Skeletal muscle satellite cell (primary cell): Measurements from ENCODE around the gene KCNAB1.
A peak's percentile ranks its signal among the peaks of the same experiment; 100 is the strongest.

ENCODE experiments used
- H3K27me3 ChIP-seq: 2 replicates; pipeline ENCODE4 v1.7.0; 2013; ENCODE audit warnings: low read length; ENCODE audit not compliant: control insufficient read depth, insufficient read depth
- H3K36me3 ChIP-seq: 2 replicates; pipeline ENCODE4 v1.7.0; 2013; ENCODE audit warnings: mild to moderate bottlenecking, control low read depth, low read length; ENCODE audit not compliant: insufficient read depth
- H3K4me1 ChIP-seq: 2 replicates; pipeline ENCODE4 v1.7.0; 2013; ENCODE audit warnings: low read length; ENCODE audit not compliant: control insufficient read depth, insufficient read depth
- H3K4me2 ChIP-seq: 2 replicates; pipeline ENCODE4 v1.7.0; 2013; ENCODE audit warnings: mild to moderate bottlenecking, low read length
- H3K4me3 ChIP-seq: 2 replicates; pipeline ENCODE4 v1.7.0; 2013; ENCODE audit warnings: low read length
- H3K9ac ChIP-seq: 2 replicates; pipeline ENCODE4 v1.7.0; 2013; ENCODE audit warnings: mild to moderate bottlenecking, low read depth, low read length, moderate library complexity
- H3K9me3 ChIP-seq: replicated peaks from 2 replicates; pipeline ENCODE4 v1.7.0; 2013; ENCODE audit warnings: mild to moderate bottlenecking, control low read depth, low read length

KCNAB1 gene

DNA sequence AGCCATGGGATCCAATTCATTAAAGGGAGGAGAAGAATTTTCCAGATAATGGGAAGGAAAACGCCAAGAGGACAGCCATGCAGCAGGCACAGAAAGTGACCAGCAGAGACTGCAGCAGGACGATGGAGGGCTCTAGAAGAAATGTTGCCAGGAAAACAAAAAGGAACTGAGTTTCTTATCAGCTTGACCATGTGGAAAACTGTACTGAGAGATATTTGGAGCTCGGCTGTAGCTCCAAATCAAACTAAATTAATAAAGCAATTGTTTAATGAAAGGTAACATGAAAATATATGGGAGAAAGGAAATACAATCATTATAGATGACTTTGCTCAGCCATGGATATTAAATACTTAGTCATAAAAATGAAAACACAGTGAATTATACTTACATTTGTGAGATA is 370.8 kb downstream of the KCNAB1 start:
- Histone ChIP-seq H3K36me3 (no peaks in the 10 kb centered on the region), H3K4me3 (no peak overlapping the region), H3K27me3 (no peaks in the 10 kb centered on the region), H3K4me2 (no peak overlapping the region), H3K9ac (no peak overlapping the region), H3K4me1 (peaks cover 46% of the 10 kb centered on the region), H3K9me3 (no peaks in the 10 kb centered on the region)

DNA sequence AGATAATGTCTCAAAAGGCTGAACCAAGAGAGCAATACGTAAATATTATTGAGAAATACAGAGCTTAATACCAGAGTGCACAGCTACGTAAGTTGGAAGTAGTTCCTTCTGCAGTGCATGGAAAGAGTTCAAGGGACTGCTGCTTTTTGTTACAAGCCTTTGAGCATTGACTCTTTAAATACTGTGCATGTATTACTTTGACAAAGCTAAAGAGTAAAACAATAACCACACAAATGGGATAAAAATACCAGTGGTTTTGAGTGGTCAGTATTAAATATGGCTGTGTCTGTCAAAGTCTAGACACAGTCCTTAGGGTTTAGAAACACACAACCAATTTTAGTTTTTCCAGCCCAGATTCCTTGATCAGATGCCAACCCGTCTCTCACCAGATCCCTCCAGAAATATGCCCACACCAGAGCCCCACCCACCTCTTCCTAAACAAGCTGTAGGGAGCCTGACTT is 372.5 kb downstream of the KCNAB1 start:
- Histone ChIP-seq H3K4me3 (no peak overlapping the region), H3K9me3 (no peaks in the 10 kb centered on the region), H3K27me3 (no peaks in the 10 kb centered on the region), H3K36me3 (no peaks in the 10 kb centered on the region), H3K4me1 (peaks cover 54% of the 10 kb centered on the region), H3K9ac (peak overlapping the region; percentile 56), H3K4me2 (peak overlapping the region; percentile 10)

DNA sequence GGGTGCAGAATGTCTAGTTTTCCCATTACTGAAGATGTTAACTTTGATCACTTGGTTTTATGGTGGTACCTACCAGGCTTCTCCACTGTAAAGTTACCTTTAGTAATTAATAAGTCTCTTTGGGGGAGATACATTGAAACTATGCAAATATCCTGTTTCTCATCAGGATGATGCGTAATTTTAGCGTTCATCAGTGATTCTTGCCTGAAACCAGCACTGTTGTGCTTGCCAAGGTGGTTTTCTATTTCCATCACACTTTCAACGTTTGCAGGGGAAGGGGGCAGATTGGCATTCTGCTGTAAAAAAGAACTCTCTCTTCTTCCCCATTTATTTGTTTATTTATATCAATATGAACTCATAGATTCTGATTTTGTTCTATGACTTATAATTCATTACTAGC is 373.5 kb downstream of the KCNAB1 start:
- Histone ChIP-seq H3K9ac (no peak overlapping the region), H3K4me2 (no peak overlapping the region), H3K9me3 (no peaks in the 10 kb centered on the region), H3K4me3 (no peak overlapping the region), H3K27me3 (no peaks in the 10 kb centered on the region), H3K36me3 (no peaks in the 10 kb centered on the region), H3K4me1 (peaks cover 52% of the 10 kb centered on the region)

DNA sequence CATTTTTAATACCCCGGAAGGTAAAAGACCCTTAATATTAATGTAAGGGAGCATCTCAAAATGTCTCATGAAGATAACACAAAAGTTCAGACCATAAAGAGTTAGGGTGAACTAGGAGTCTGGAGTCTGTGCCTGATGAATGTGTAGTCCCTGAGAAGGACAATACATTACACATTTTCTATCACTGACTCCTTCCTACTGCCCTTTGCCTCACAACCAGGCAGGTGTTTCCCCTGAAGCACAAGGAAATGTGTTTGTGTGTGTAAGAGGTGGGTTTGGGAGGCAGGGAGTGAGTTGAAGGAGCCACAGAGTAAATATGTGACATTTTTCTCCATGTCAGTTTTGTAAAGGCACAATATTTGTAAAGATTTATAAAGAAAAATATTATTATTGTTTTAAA is 375.4 kb downstream of the KCNAB1 start:
- Histone ChIP-seq H3K4me3 (no peak overlapping the region), H3K27me3 (no peaks in the 10 kb centered on the region), H3K9ac (no peak overlapping the region), H3K4me1 (peaks cover 35% of the 10 kb centered on the region), H3K9me3 (no peaks in the 10 kb centered on the region), H3K36me3 (no peaks in the 10 kb centered on the region), H3K4me2 (no peak overlapping the region)

DNA sequence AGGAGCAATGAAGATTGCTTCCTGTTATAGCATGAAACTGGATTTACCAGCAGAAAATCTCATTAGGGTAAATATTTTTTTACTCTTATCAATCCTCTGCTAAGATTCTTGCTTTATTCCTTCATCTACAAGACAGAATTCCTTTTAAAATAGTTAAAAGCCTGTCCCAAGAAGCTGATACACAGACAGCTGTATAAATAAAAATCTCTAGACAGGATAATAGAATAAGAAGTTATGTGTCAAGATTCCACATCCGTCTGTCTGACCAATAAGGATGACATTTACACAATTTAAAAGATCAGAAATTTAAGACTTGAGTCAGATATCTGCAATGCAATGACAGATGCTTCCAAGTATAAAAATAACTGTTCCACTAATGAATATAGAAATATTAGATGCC is 376.9 kb downstream of the KCNAB1 start:
- H3K9ac ChIP-seq = peak overlapping the region; percentile 65
- H3K27me3 ChIP-seq = no peaks in the 10 kb centered on the region
- peaks cover 25% of the 10 kb centered on the region for H3K4me1 ChIP-seq
- no peaks in the 10 kb centered on the region for H3K36me3 ChIP-seq
- H3K9me3 ChIP-seq = no peaks in the 10 kb centered on the region
- H3K4me3 ChIP-seq = no peak overlapping the region
- H3K4me2 ChIP-seq = peak overlapping the region; percentile 12

DNA sequence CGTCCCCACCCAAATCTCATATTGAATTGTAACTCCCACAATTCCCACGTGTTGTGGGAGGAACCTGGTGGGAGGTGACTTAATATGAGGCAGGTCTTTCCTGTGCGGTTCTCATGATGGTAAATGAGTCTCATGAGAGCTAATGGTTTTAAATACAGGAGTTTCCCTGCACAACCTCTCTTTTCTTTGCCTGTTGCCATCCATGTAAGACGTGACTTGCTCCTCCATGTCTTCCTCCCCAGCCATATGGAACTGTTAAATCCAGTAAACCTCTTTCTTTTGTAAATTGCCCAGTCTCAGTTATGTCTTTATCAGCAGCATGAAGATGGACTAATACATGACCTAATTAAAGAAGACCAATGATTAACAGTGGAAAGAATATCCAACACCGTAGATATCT is 377.9 kb downstream of the KCNAB1 start:
- H3K4me2 ChIP-seq = no peak overlapping the region
- no peaks in the 10 kb centered on the region for H3K36me3 ChIP-seq
- H3K4me1 ChIP-seq = peaks cover 20% of the 10 kb centered on the region
- H3K9me3 ChIP-seq = no peaks in the 10 kb centered on the region
- H3K9ac ChIP-seq = peak overlapping the region; percentile 58
- no peaks in the 10 kb centered on the region for H3K27me3 ChIP-seq
- no peak overlapping the region for H3K4me3 ChIP-seq

DNA sequence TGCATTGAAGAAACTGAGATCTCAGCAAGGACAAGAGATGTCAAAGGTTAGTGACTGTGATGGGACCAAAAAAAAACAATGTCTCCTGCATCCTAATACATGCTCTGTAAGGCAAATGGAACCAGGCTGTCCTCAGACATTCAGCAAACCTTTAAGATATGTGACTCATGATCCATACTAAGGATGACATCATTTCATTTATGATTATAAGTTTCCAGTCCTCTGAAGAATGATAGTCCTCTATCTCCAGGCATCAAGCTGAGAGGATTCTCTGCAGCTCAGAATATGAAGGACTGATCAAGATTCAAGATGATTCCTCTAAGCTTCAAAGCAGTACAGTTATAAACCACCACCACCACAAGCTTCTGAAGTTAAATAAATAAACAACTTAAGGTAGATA is 386.9 kb downstream of the KCNAB1 start:
- Histone ChIP-seq H3K36me3 (no peaks in the 10 kb centered on the region), H3K4me3 (no peak overlapping the region), H3K9me3 (no peaks in the 10 kb centered on the region), H3K27me3 (no peaks in the 10 kb centered on the region), H3K4me2 (no peak overlapping the region), H3K9ac (no peak overlapping the region), H3K4me1 (no peaks in the 10 kb centered on the region)

DNA sequence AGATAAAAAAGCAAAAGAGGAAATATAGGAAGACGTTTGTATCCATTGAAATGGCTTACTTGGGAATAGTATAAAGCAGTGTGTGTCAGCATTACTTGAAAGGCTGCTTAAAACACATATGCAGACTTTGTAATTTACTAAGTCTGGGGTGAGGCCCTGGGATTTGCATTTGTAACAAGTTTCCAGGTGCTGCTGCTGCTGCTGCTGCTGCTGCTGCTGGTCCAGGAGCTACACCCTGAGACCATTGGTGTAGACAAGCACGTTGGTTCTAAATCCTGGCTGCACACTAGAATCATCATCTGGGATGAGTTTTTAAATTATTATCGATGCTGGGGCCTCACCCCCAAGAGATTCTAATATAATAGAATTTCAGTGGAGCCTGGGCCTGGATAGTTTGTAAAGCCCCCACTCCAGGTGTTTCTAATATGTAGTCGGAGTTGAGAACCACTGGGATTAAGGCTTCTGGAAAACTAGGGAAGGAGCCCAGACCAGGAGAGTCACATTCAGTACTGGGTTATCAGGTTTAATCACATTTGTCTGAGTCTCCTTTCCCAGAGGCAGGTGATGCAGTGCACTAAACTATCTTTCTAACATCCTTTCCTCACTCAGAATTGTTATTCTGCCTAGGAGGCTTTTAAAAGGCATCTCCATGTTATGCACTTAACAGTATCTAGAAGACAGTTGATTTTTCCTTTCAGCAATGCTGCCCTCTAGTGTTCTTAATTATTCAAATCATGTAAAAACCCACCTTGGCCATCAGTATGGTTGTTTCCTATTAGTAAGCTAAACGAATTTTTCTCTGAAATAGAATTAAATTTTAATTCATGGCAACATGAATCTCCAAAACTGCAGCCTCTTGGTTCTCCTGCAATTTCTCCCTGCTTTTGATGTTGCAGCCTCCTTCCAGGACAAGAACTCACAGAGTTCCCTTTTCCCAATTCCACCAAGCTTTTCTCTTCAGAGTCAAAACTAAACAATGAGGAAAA is 389.1 kb downstream of the KCNAB1 start:
- Histone ChIP-seq H3K4me3 (no peak overlapping the region), H3K9me3 (no peaks in the 10 kb centered on the region), H3K4me2 (no peak overlapping the region), H3K9ac (no peak overlapping the region), H3K4me1 (peaks cover 9% of the 10 kb centered on the region), H3K36me3 (no peaks in the 10 kb centered on the region), H3K27me3 (no peaks in the 10 kb centered on the region)

DNA sequence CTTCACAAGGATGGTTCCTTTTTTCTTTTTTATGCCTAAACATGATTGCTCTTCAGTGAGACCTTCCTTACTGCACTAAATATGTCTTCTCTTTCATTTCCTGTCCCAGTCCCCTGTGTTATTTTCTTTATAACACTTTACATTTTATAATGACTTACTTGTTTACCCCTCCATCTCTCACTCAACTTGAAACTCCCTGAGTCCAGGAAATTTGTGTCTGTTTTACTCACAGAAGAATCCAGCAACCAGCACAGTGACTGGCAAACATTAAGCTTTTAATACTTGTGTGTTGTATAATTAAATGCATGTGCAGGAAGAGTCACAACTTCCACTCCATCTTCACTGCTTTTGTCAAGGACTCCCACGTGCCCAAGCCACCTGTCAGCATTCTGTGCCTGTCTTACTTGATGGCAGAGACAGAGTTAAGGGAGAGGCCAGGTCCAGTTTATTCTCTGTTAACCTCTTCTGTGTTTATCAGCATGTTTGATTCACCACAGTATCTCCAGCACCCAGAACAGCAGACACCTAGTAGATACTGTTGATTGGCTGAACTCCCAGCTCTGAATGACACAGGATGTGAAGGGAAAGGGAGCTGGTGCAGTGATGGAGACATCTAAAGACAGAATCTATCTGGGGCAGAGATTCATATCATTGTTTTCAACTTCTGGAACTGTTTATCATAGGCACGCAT is 391.8 kb downstream of the KCNAB1 start:
- Histone ChIP-seq H3K4me1 (peaks cover 12% of the 10 kb centered on the region), H3K9me3 (no peaks in the 10 kb centered on the region), H3K9ac (no peak overlapping the region), H3K4me2 (no peak overlapping the region), H3K27me3 (no peaks in the 10 kb centered on the region), H3K36me3 (no peaks in the 10 kb centered on the region), H3K4me3 (no peak overlapping the region)

DNA sequence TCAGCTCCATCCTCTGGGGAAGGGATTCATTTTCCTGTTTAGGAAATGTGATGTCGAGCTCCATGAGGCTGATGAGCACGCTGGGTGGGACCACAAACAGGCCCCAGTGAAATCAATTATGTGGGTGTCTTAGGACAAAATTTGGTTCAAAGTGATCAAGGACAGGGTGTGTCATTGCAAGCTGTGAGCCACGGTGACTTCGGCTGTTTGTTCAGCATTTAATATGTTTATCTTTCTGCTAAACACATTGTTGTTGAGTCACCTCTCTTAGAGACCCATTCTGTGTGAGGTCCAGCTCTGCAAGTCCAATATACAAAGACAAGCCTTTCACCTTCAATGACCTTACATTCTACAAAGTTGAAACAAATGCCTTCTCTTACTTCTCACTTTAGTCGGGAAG is 393.2 kb downstream of the KCNAB1 start:
- peaks cover 12% of the 10 kb centered on the region for H3K4me1 ChIP-seq
- no peak overlapping the region for H3K9ac ChIP-seq
- no peaks in the 10 kb centered on the region for H3K27me3 ChIP-seq
- H3K4me3 ChIP-seq = no peak overlapping the region
- H3K4me2 ChIP-seq = no peak overlapping the region
- H3K9me3 ChIP-seq = no peaks in the 10 kb centered on the region
- H3K36me3 ChIP-seq = no peaks in the 10 kb centered on the region

DNA sequence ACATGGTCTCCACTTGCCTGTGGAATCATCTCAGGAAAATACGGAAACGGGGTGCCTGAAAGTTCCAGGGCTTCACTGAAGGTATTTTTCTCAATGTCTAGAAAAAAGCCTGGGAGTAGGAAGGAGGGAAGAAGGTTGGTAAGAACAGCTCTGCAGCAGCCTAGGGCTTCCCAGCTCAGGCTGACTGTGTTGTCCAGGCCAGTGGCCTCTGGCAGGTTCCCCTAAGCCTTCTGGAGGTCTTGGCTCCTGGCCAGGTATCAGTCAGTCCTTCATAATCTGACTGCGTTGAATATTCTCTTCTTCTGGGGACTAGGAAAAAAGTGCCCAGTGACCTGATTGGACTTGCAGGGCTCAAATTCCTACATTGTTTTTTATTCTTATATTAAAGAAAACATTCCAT is 395.9 kb downstream of the KCNAB1 start:
- Histone ChIP-seq H3K9me3 (no peaks in the 10 kb centered on the region), H3K27me3 (no peaks in the 10 kb centered on the region), H3K9ac (no peak overlapping the region), H3K4me3 (no peak overlapping the region), H3K4me1 (peaks cover 12% of the 10 kb centered on the region), H3K4me2 (no peak overlapping the region), H3K36me3 (no peaks in the 10 kb centered on the region)
